ENCODE measurements around the gene DZIP1L.

DNA sequence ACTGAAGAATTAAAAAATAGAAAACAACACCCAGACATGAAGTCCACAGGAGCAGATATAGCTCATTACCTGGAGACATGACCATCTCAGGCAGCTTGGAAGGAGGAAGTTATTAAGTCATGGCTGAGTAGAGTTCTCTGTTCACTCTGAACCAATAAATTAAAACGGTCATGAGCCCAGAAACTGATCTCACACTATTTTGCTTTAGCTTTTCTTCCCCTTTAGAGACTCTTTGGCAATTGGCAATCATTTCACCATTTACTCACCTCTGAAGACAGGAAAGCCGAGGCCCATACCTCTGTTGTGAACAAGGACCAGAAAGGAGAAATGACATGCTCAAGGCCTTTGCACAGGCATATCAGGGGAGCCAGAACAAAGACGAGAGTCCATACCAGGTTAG lies 78.8 kb downstream of the DZIP1L start:
- TF ChIP-seq GATA3 (IDR thresholded peaks at IDR 0.05; ENCODE audit: low read depth, low read length): no peak
- no peak for TF ChIP-seq GATA2 (IDR thresholded peaks at IDR 0.05; ENCODE audit: low read depth, low read length)
